GM12878 (cell line): Measurements from ENCODE around the gene RNFT2. TPM values are rescaled to one million over a fixed set of nuclear protein-coding genes. Genes with fewer than 3 reads are reported as not detected.

Experiments
- ATAC-seq: fragments of 200-7000 bp; cut with Tn5 transposase; 3 replicates; pipeline ENCODE4 v1.9.1; 2020; ENCODE audit warnings: mild to moderate bottlenecking, moderate library complexity
- BruUV-seq: library from RNA; stranded (reverse); fragments of 400-500 nt; replicated peaks from 2 replicates; lab custom pipeline; 2021; lab: Mats Ljungman, UMichigan
- CTCF ChIA-PET: fragments of 300-600 bp; sonication (Branson Sonifier 250); formaldehyde crosslinking; extraction: SDS; loops from one replicate; lab custom pipeline; 2021; ENCODE audit warnings: inconsistent platforms; lab: Yijun Ruan, JAX
- POLR2A ChIA-PET: fragments of 350-600 bp; formaldehyde crosslinking; extraction: SDS; loops from one replicate; lab custom pipeline; 2021; ENCODE audit warnings: inconsistent platforms; lab: Charles Lee
- RAD21 ChIA-PET: fragments of 300-600 bp; sonication (Branson Sonifier 250); formaldehyde crosslinking; loops from one replicate; lab custom pipeline; 2023; ENCODE audit warnings: antibody characterized with exemption; ENCODE audit not compliant: unreplicated experiment; lab: Charles Lee
- SMC1A ChIA-PET: fragments of 300-600 bp; sonication (Branson Sonifier 250); formaldehyde crosslinking; loops from one replicate; lab custom pipeline; 2023; ENCODE audit not compliant: unreplicated experiment, uncharacterized antibody; lab: Charles Lee
- DNase-seq: peaks from one replicate; pipeline ENCODE4 v3.0.0-alpha.2; 2011; ENCODE audit warnings: low read depth, low spot score
- FAIRE-seq: peaks from 3 replicates; lab custom pipeline; 2011; peaks lifted over from hg19 to GRCh38; lab: Jason Lieb, UNC
- H2AFZ ChIP-seq: 2 replicates; pipeline ENCODE4 v1.6.0; 2011; ENCODE audit warnings: low read depth, low read length, control low read depth; ENCODE audit not compliant: control insufficient read depth
- H3K27ac ChIP-seq: 2 replicates; pipeline ENCODE4 v1.5.1; 2011; ENCODE audit warnings: control low read depth; ENCODE audit not compliant: control insufficient read depth, insufficient read depth
- H3K27me3 ChIP-seq, 2 experiments: replicated peaks in 1 of 2; 2 replicates each; pipeline versions ENCODE4 v1.6.0 to v1.6.1; 2011; ENCODE audit warnings: low read length in 1 of 2; ENCODE audit not compliant: control insufficient read depth in 2 of 2, insufficient read depth in 2 of 2
- H3K36me3 ChIP-seq, 2 experiments: 2 replicates each; pipeline ENCODE4 v1.5.1; 2011; ENCODE audit warnings: low read length in 1 of 2; ENCODE audit not compliant: control insufficient read depth in 2 of 2, insufficient read depth in 2 of 2
- H3K4me1 ChIP-seq: 2 replicates; pipeline ENCODE4 v1.6.1; 2011; ENCODE audit warnings: mild to moderate bottlenecking, low read length, moderate library complexity, mixed read lengths; ENCODE audit not compliant: control insufficient read depth, insufficient read depth
- H3K4me2 ChIP-seq: 2 replicates; pipeline ENCODE4 v1.6.0; 2011; ENCODE audit warnings: control low read depth; ENCODE audit not compliant: control insufficient read depth, insufficient read depth
- H3K4me3 ChIP-seq: fragments of 200-600 bp; sonication (generic); 2 replicates; pipeline ENCODE4 v1.5.1; 2016
- H3K79me2 ChIP-seq: 2 replicates; pipeline ENCODE4 v1.6.0; 2011; ENCODE audit warnings: low read length; ENCODE audit not compliant: control insufficient read depth, insufficient read depth
- H3K9ac ChIP-seq: 2 replicates; pipeline ENCODE4 v1.8.0; 2011; ENCODE audit warnings: low read length, control low read depth, mixed read lengths; ENCODE audit not compliant: control insufficient read depth, insufficient read depth
- H3K9me3 ChIP-seq: replicated peaks from 3 replicates; pipeline ENCODE4 v1.5.1; 2011; ENCODE audit warnings: mild to moderate bottlenecking, low read length; ENCODE audit not compliant: control insufficient read depth, insufficient read depth
- H4K20me1 ChIP-seq: 2 replicates; pipeline ENCODE4 v1.6.0; 2011; ENCODE audit not compliant: control insufficient read depth, insufficient read depth
- NR2F1 ChIP-seq: fragments of 450-650 bp; conservative IDR thresholded peaks from 2 replicates; pipeline ENCODE4 v1.6.1; 2017; ENCODE audit warnings: mild to moderate bottlenecking
- RAD21 ChIP-seq: IDR thresholded peaks from 2 replicates; pipeline ENCODE4 v1.6.1; 2011; ENCODE audit warnings: mild to moderate bottlenecking, low read depth, low read length, moderate library complexity; ENCODE audit not compliant: insufficient read depth
- RCOR1 ChIP-seq: conservative IDR thresholded peaks from 2 replicates; pipeline ENCODE4 v1.6.1; 2012; ENCODE audit warnings: low read depth, low read length, improper control_type of control experiment
- RUNX3 ChIP-seq: IDR thresholded peaks from 2 replicates; pipeline ENCODE4 v1.6.1; 2012; ENCODE audit warnings: low read length, inconsistent platforms
- SMC3 ChIP-seq: IDR thresholded peaks from 2 replicates; pipeline ENCODE4 v1.6.1; 2011; ENCODE audit warnings: low read length, improper control_type of control experiment, borderline replicate concordance
- STAT1 ChIP-seq: fragments of 450-650 bp; conservative IDR thresholded peaks from 2 replicates; pipeline ENCODE4 v1.6.1; 2014; ENCODE audit warnings: antibody characterized with exemption, mild to moderate bottlenecking
- YY1 ChIP-seq: IDR thresholded peaks from 2 replicates; pipeline ENCODE4 v1.6.1; 2011; ENCODE audit warnings: low read depth, mild to moderate bottlenecking, low read length
- WGBS: methylation state at CpG from one replicate; pipeline ENCODE4 v1.1.6; 2016; ENCODE audit warnings: low lambda C conversion rate; ENCODE audit not compliant: insufficient replicate concordance, insufficient coverage; ENCODE audit errors: missing lambda C conversion rate; 5-methylcytosine and 5-hydroxymethylcytosine counted together
- in situ Hi-C: fragments of 300-500 bp; cut with MboI; formaldehyde crosslinking; loops from 9 replicates; pipeline ENCODE4 v1.14.3; 2018; ENCODE audit warnings: mixed read lengths
- intact Hi-C: fragments of 100-400 bp; cut with micrococcal nuclease; formaldehyde crosslinking; loops from one replicate; pipeline ENCODE4 v1.14.2; 2022; ENCODE audit not compliant: unreplicated experiment
- polyA plus RNA-seq, 11 experiments: library from polyadenylated mRNA; depleted of rRNA in 4 of 11; unstranded in 6 of 11; stranded (reverse) in 5 of 11; fragments of >200 nt; fragmentation: Nextera tagmentation in 4 of 11; fragmentation: Illumina TruSeq in 1 of 11; extraction: Ambion mirVana in 4 of 11; extraction: Trizol in 1 of 11; gene quantifications; 1 replicate in 1 of 11; 2 replicates in 10 of 11; pipeline versions ENCODE4 v1.2.1 to v1.2.3, GENCODE V29; 2011 to 2016; ENCODE audit warnings: inconsistent platforms in 2 of 11, missing spikeins in 2 of 11, low read depth in 1 of 11
- total RNA-seq, 4 experiments: library from RNA; depleted of rRNA in 3 of 4; stranded (reverse); fragments of >200 nt in 3 of 4; fragmentation: Illumina TruSeq in 1 of 4; extraction: Trizol in 1 of 4; gene quantifications; 2 replicates each; pipeline versions ENCODE4 v1.2.1 to v1.2.3, GENCODE V29; 2013 to 2021
- TF ChIP-seq, protein P1 (sequence below), 3 experiments: IDR thresholded peaks in 2 of 3; conservative IDR thresholded peaks in 1 of 3; 2 replicates each; pipeline ENCODE4 v1.5.1; 2011; ENCODE audit warnings: low read depth in 3 of 3, low read length in 3 of 3, mild to moderate bottlenecking in 3 of 3, control low read depth in 2 of 3, moderate library complexity in 2 of 3, inconsistent platforms in 1 of 3, mixed read lengths in 1 of 3; ENCODE audit not compliant: control insufficient read depth in 2 of 3, insufficient read depth in 1 of 3; ENCODE audit errors: extremely low read depth in 1 of 3

The RNFT2 gene
- total and polyA plus RNA-seq, 10 of the 15 experiments (the other 5 are each of a cell fraction or from before 2014, with no cell fraction given), result 2.5 to 17.3 (median 9.7) TPM

GRCh38 chr12:116703214-116703795 is 34.8 kb upstream of the RNFT2 start:
- intact Hi-C loops (loop anchor here (1.0 to 10.0 kb wide), 3 partner anchors 251 to 416 kb away; no protein-coding TSS in a partner anchor), in situ Hi-C loops (loop anchor here (5.0 to 10.0 kb wide), 2 partner anchors 414 to 709 kb away; no protein-coding TSS in a partner anchor)
- FAIRE-seq, result peak; percentile 87
- ChIA-PET CTCF (interaction anchor here (0.7 to 4.1 kb wide), 31 partner anchors 12 to 886 kb away, joined by 3 to 43 read pairs (median 4); no protein-coding TSS in a partner anchor), POLR2A (no interaction called here), RAD21 (interaction anchor here (0.5 to 1.1 kb wide), 9 partner anchors 18 to 704 kb away, joined by 3 to 4 read pairs (median 3); no protein-coding TSS in a partner anchor), SMC1A (interaction anchor here (0.7 to 1.5 kb wide), 5 partner anchors 15 to 415 kb away, joined by 3 to 14 read pairs (median 3); no protein-coding TSS in a partner anchor)
- BruUV-seq, result no TSS peak
- no peak overlapping the region for H3K4me3 ChIP-seq
- WGBS, result 7% methylated on average over 12 of the region's 12 CpGs
- no peaks in the 10 kb centered on the region for H3K9me3 ChIP-seq
- H3K4me2 ChIP-seq, result no peak overlapping the region
- no peak overlapping the region for H3K27ac ChIP-seq
- H3K9ac ChIP-seq, result no peak overlapping the region
- no peak overlapping the region for H2AFZ ChIP-seq
- H3K4me1 ChIP-seq, result no peaks in the 10 kb centered on the region
- no peaks in the 10 kb centered on the region for H4K20me1 ChIP-seq
- peaks cover 0 to 4% of the 10 kb centered on the region in 2 experiments; a peak in 2 of 4 replicates for H3K27me3 ChIP-seq
- peak; percentile 16 for DNase-seq
- H3K79me2 ChIP-seq, result no peaks in the 10 kb centered on the region
- no peaks in the 10 kb centered on the region for H3K36me3 ChIP-seq
- TF ChIP-seq STAT1 (no peak), NR2F1 (peak; percentile 92), RUNX3 (0 out of 2 replicates have a peak, but pooled peaks have one; percentile 42), RCOR1 (no peak), YY1 (peak; percentile 53; the same call in 1 of the 2 replicates), SMC3 (peak; percentile 84), RAD21 (peak; percentile 96)
- TF ChIP-seq, protein P1, sequence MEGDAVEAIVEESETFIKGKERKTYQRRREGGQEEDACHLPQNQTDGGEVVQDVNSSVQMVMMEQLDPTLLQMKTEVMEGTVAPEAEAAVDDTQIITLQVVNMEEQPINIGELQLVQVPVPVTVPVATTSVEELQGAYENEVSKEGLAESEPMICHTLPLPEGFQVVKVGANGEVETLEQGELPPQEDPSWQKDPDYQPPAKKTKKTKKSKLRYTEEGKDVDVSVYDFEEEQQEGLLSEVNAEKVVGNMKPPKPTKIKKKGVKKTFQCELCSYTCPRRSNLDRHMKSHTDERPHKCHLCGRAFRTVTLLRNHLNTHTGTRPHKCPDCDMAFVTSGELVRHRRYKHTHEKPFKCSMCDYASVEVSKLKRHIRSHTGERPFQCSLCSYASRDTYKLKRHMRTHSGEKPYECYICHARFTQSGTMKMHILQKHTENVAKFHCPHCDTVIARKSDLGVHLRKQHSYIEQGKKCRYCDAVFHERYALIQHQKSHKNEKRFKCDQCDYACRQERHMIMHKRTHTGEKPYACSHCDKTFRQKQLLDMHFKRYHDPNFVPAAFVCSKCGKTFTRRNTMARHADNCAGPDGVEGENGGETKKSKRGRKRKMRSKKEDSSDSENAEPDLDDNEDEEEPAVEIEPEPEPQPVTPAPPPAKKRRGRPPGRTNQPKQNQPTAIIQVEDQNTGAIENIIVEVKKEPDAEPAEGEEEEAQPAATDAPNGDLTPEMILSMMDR (IDR thresholded peaks at IDR 0.05 in 2 of 3, conservative IDR thresholded peaks at IDR 0.05 in 1 of 3; ENCODE audit: control insufficient read depth in 2 of 3, extremely low read depth in 1 of 3, insufficient read depth in 1 of 3, low read depth in 3 of 3, low read length in 3 of 3), result peak; percentile 86 to 92 (median 92); a peak in 5 of 6 replicates
- ATAC-seq, result peak; percentile 90
